GM21786 (cell line): ENCODE results near the gene ATP6V1E1.

Experiments used
- ATAC-seq: cut with Tn5 transposase; IDR thresholded peaks from one replicate; pipeline ENCODE4 v1.9.1; 2021; ENCODE audit not compliant: unreplicated experiment

Gene ATP6V1E1

DNA sequence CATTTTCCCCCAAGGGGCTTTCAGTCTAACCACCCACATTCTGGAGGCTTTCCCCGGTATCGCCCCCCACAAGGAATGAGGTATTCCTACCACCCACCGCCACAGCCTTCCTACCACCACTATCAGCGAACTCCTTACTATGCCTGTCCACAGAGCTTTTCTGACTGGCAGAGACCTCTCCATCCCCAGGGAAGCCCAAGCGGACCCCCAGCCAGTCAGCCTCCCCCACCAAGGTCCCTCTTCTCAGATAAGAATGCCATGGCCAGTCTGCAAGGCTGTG is 79.9 kb downstream of the ATP6V1E1 start:
- no peak for ATAC-seq

DNA sequence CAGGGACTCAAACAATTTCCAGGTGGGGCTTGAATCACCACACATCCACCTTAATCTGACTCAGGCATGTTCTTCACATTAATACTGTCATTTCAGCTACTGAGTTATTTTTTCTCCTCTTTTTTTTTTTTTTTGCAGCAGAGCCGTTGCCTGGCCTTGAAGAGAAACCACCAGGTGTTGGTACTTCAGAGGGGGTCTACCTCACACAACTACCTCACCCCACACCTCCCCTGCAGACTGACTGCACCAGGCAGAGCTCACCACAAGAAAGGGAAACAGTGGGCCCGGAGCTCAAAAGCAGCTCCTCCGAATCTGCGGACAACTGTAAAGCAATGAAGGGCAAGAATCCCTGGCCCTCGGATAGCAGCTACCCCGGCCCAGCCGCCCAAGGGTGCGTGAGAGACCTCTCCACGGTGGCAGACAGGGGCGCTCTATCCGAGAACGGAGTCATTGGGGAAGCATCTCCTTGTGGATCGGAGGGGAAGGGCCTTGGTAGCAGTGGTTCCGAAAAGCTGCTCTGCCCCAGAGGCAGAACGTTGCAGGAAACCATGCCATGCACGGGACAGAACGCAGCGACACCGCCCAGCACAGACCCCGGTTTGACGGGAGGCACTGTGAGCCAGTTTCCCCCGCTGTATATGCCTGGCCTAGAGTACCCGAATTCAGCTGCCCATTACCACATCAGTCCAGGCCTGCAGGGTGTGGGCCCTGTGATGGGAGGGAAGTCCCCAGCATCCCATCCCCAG is 80.4 kb downstream of the ATP6V1E1 start:
- no peak for ATAC-seq

DNA sequence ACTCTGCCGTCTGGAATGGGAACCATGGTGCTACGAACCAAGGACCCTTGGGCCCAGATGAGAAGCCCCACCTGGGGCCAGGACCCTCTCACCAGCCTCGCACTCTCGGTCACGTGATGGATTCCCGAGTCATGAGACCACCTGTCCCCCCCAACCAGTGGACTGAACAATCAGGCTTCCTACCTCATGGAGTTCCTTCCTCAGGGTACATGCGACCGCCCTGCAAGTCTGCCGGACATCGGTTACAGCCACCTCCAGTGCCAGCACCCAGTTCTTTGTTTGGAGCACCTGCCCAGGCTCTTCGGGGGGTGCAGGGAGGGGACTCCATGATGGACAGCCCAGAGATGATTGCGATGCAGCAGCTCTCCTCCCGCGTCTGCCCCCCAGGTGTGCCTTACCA is 86.1 kb downstream of the ATP6V1E1 start:
- ATAC-seq, result no peak
